ENCODE results near the gene PPP1R13B. TPM values are rescaled to one million over a fixed set of nuclear protein-coding genes. Genes with fewer than 3 reads are reported as not detected.
A peak's percentile ranks its signal among the peaks of the same experiment; 100 is the strongest.

PPP1R13B gene
- total RNA-seq, 1 donor from 2014 or later, result 32.7 TPM

DNA sequence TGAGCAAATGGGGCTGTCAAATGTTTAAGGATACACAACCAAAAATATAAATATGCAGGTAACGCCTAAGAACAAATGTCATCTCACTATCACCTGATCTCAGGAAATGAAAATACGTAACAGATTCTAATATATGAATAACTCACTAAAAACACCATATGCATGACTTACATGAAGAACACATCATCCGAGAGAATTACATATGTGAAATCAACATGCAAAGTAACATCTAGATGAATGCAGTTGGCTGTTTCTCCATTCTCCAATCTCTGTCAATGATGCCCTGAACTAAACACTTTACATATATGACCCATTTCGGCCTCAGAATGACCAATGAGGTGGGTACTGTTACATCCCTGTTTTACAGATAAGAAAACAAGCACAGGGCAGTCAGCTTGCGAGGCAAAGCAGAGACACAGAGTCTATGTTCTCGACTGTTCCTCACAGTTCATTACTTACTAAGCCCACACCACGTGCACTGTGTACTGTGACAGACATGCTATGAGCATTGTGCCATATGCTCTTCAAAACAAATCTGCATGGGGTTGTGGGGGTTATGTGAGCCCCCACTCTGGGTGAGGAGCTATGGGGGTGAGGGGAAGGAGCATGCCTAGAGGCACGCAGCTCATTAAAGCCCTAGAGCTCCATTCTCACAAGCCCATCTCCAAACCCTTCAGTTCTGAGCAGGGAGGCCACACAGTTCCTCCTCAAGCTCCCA lies 89.2 kb downstream of the PPP1R13B start:
- no peaks in the 10 kb centered on the region for H3K27me3 ChIP-seq
- no peak for DNase-seq (ENCODE audit: low spot score in 2 of 2)
- H3K27ac ChIP-seq, result no peak overlapping the region
- intact Hi-C loops (cut with DNase I), result no loop called here
- H3K4me3 ChIP-seq, result no peak overlapping the region
- H3K4me1 ChIP-seq, result no peaks in the 10 kb centered on the region
- H3K9me3 ChIP-seq, result no peaks in the 10 kb centered on the region
- TF ChIP-seq, protein P1, sequence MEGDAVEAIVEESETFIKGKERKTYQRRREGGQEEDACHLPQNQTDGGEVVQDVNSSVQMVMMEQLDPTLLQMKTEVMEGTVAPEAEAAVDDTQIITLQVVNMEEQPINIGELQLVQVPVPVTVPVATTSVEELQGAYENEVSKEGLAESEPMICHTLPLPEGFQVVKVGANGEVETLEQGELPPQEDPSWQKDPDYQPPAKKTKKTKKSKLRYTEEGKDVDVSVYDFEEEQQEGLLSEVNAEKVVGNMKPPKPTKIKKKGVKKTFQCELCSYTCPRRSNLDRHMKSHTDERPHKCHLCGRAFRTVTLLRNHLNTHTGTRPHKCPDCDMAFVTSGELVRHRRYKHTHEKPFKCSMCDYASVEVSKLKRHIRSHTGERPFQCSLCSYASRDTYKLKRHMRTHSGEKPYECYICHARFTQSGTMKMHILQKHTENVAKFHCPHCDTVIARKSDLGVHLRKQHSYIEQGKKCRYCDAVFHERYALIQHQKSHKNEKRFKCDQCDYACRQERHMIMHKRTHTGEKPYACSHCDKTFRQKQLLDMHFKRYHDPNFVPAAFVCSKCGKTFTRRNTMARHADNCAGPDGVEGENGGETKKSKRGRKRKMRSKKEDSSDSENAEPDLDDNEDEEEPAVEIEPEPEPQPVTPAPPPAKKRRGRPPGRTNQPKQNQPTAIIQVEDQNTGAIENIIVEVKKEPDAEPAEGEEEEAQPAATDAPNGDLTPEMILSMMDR (IDR thresholded peaks at IDR 0.05), result no peak
- peaks cover 0 to 6% of the 10 kb centered on the region in 2 donors for H3K36me3 ChIP-seq

DNA sequence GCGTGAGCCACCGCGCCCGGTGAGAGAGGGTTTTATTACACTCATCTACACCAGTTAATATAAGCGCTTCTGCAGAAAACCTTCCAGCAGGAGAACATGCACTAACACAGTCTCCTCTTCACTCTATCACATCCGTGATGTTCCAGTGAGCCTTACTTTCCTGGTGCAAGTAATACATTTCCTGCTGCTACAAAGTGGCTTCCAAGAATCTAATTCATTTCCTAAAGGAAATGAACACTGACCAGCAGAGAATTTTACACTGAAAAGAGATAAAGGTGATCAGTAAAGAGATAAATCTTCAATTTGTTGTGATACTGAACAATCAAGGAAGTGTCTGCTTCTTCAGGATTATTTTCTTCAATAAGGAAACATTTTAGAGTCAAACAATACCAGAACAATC lies 92.3 kb downstream of the PPP1R13B start:
- peaks cover 7 to 14% of the 10 kb centered on the region in 2 donors for H3K36me3 ChIP-seq
- intact Hi-C loops (cut with DNase I), result no loop called here
- H3K9me3 ChIP-seq, result no peaks in the 10 kb centered on the region
- no peak for DNase-seq (ENCODE audit: low spot score in 2 of 2)
- no peaks in the 10 kb centered on the region for H3K4me1 ChIP-seq
- H3K27me3 ChIP-seq, result no peaks in the 10 kb centered on the region
- H3K4me3 ChIP-seq, result no peak overlapping the region
- H3K27ac ChIP-seq, result no peak overlapping the region
- TF ChIP-seq, protein P1 (IDR thresholded peaks at IDR 0.05), result no peak

DNA sequence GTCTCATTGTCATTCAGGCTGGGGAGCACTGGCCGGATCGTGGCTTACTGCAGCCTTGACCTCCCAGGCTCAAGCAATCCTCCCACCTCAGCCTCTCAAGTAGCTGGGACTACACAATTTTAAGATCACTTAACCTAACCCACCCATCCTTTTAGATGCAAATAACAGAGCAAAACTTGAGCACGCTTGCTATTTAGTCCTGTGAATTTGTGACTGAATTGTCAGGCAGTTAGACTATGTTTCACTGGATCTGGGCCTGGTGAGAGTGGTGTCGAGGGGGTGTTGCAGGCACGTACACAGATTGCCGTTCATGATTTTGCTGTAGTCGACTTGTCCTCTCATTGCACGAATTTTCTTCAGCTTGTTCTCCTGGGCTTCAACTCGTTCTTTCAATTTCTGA lies 93.6 kb downstream of the PPP1R13B start:
- DNase-seq (ENCODE audit: low spot score in 2 of 2), result no peak
- intact Hi-C loops (cut with DNase I), result no loop called here
- TF ChIP-seq, protein P1 (IDR thresholded peaks at IDR 0.05), result no peak
- no peaks in the 10 kb centered on the region for H3K27me3 ChIP-seq
- no peak overlapping the region for H3K27ac ChIP-seq
- H3K4me1 ChIP-seq, result no peaks in the 10 kb centered on the region
- H3K36me3 ChIP-seq, result peaks cover 17 to 22% of the 10 kb centered on the region in 2 donors
- H3K4me3 ChIP-seq, result no peak overlapping the region
- no peaks in the 10 kb centered on the region for H3K9me3 ChIP-seq

DNA sequence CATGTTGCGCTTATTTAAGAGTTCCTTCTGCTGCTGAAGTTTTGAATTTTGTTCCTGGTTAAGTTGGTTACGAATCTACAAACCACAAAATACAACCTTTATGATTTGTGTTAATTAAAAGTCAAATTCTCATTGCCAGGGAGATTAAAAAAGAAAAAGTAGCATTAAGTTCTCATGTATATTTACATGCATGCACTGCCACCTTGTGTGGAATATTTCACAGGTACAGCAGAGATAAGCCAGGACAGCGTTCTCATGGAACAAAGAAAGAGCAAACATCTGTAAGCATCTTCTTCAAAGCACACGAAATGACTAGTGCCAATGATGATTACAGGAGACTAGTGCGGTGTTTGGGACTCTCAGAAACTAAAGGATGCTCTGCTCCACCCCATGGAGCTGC lies 97.5 kb downstream of the PPP1R13B start:
- H3K27me3 ChIP-seq, result no peaks in the 10 kb centered on the region
- no peaks in the 10 kb centered on the region for H3K4me1 ChIP-seq
- H3K9me3 ChIP-seq, result no peaks in the 10 kb centered on the region
- TF ChIP-seq, protein P1 (IDR thresholded peaks at IDR 0.05), result peak in 1 of 3 experiments; percentile 29
- H3K4me3 ChIP-seq, result no peak overlapping the region
- no peak overlapping the region for H3K27ac ChIP-seq
- DNase-seq (ENCODE audit: low spot score in 2 of 2), result no peak
- peaks cover 17 to 26% of the 10 kb centered on the region in 2 donors for H3K36me3 ChIP-seq
- intact Hi-C loops (cut with DNase I), result no loop called here

DNA sequence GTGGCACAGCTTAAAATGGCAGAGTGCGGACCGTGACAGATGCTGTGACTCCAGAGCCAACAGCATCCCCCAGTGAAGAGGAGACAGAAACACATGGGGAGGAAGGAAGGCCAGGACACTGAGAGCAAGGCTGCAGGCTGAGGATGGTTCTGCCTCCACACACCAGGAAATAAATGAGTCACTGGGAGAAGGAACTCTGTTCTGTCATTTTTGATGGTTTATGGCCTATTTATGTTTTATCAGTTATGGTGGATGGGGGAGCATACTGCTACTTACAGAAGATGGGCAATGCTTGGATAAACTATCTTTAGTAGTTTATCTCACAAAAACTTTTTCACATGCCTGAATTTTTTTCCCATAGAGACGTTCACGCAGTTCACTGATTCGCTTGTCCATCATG lies 97.9 kb downstream of the PPP1R13B start:
- H3K4me3 ChIP-seq, result no peak overlapping the region
- H3K27me3 ChIP-seq, result no peaks in the 10 kb centered on the region
- no peak overlapping the region for H3K27ac ChIP-seq
- no peak for DNase-seq (ENCODE audit: low spot score in 2 of 2)
- H3K36me3 ChIP-seq, result peaks cover 17 to 29% of the 10 kb centered on the region in 2 donors
- intact Hi-C loops (cut with DNase I), result no loop called here
- no peaks in the 10 kb centered on the region for H3K4me1 ChIP-seq
- H3K9me3 ChIP-seq, result no peaks in the 10 kb centered on the region
- TF ChIP-seq, protein P1 (IDR thresholded peaks at IDR 0.05), result no peak

DNA sequence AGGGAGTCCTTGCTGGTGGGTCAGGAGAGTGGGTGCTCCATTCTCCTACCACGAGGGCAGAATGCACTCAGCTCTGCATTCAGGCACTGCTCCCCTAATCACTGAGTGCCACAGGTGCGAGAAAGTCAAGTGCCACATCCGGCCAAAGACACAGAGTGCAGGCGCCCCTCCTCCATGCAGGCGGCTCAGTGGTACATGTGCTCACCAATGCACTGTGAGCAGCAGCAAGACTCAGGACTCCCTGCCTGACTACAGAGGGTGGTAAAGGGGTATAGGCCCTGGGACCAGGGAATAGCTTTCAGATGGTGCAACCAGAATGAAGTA lies 98.9 kb downstream of the PPP1R13B start:
- H3K27me3 ChIP-seq, result no peaks in the 10 kb centered on the region
- no peak overlapping the region for H3K4me3 ChIP-seq
- peaks cover 20 to 25% of the 10 kb centered on the region in 2 donors for H3K36me3 ChIP-seq
- intact Hi-C loops (cut with DNase I), result no loop called here
- H3K9me3 ChIP-seq, result no peaks in the 10 kb centered on the region
- no peak for DNase-seq (ENCODE audit: low spot score in 2 of 2)
- no peak overlapping the region for H3K27ac ChIP-seq
- TF ChIP-seq, protein P1 (IDR thresholded peaks at IDR 0.05), result no peak
- H3K4me1 ChIP-seq, result no peaks in the 10 kb centered on the region

All from ascending aorta (tissue), 2 donors.